Measurements from ENCODE around the gene TTLL5.

The TTLL5 gene

DNA sequence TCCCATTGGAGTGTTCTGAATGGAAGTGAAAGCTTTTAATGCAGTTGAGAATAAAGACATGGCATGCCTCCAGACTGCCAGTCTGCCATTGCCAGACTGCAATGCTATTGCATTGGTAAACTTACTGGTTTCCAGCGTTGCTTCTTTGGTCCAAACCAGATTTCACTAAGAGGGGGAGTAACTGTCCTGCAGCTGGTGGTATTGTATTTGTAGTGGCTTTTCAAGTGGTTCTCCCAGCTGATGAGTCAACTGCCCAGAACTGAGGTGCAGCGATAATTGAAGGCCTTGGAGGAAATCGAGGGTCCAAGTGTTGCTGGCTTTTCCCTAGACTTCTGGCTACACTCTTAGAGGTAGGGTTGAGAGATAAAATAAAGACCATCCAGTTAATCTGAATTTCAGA lies 32.2 kb upstream of the TTLL5 start:
- Histone ChIP-seq H4K20me1 (ENCODE audit: insufficient read depth) (no peaks in the 10 kb centered on the region), H3K9ac (no peak overlapping the region), H3K36me3 (ENCODE audit: insufficient read depth) (no peaks in the 10 kb centered on the region), H3K4me3 (IDR thresholded peaks at IDR 0.05; ENCODE audit: insufficient read depth, low read depth, low read length) (no peak overlapping the region), H3K4me1 (ENCODE audit: low read depth, poor library complexity, severe bottlenecking) (no peaks in the 10 kb centered on the region), H3K79me2 (ENCODE audit: insufficient read depth, low read depth) (no peaks in the 10 kb centered on the region), H3K27me3 (ENCODE audit: insufficient read depth, low read depth) (no peaks in the 10 kb centered on the region), H3K4me2 (no peak overlapping the region), H2AFZ (ENCODE audit: low read depth) (no peak overlapping the region), H3K27ac (no peak overlapping the region)
- TF ChIP-seq, protein P1, sequence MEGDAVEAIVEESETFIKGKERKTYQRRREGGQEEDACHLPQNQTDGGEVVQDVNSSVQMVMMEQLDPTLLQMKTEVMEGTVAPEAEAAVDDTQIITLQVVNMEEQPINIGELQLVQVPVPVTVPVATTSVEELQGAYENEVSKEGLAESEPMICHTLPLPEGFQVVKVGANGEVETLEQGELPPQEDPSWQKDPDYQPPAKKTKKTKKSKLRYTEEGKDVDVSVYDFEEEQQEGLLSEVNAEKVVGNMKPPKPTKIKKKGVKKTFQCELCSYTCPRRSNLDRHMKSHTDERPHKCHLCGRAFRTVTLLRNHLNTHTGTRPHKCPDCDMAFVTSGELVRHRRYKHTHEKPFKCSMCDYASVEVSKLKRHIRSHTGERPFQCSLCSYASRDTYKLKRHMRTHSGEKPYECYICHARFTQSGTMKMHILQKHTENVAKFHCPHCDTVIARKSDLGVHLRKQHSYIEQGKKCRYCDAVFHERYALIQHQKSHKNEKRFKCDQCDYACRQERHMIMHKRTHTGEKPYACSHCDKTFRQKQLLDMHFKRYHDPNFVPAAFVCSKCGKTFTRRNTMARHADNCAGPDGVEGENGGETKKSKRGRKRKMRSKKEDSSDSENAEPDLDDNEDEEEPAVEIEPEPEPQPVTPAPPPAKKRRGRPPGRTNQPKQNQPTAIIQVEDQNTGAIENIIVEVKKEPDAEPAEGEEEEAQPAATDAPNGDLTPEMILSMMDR (conservative IDR thresholded peaks at IDR 0.05; ENCODE audit: low read depth, low read length): no peak

GRCh38 chr14:75630695-75631452 lies 30.2 kb upstream of the TTLL5 start:
- H2AFZ ChIP-seq (ENCODE audit: low read depth): no peak overlapping the region
- no peaks in the 10 kb centered on the region for H3K27me3 ChIP-seq (ENCODE audit: insufficient read depth, low read depth)
- H3K4me1 ChIP-seq (ENCODE audit: low read depth, poor library complexity, severe bottlenecking): no peaks in the 10 kb centered on the region
- no peak overlapping the region for H3K9ac ChIP-seq
- H4K20me1 ChIP-seq (ENCODE audit: insufficient read depth): no peaks in the 10 kb centered on the region
- H3K36me3 ChIP-seq (ENCODE audit: insufficient read depth): no peaks in the 10 kb centered on the region
- TF ChIP-seq, protein P1 (conservative IDR thresholded peaks at IDR 0.05; ENCODE audit: low read depth, low read length): no peak
- no peak overlapping the region for H3K27ac ChIP-seq
- H3K79me2 ChIP-seq (ENCODE audit: insufficient read depth, low read depth): no peaks in the 10 kb centered on the region
- H3K4me3 ChIP-seq (IDR thresholded peaks at IDR 0.05; ENCODE audit: insufficient read depth, low read depth, low read length): no peak overlapping the region
- H3K4me2 ChIP-seq: no peak overlapping the region

DNA sequence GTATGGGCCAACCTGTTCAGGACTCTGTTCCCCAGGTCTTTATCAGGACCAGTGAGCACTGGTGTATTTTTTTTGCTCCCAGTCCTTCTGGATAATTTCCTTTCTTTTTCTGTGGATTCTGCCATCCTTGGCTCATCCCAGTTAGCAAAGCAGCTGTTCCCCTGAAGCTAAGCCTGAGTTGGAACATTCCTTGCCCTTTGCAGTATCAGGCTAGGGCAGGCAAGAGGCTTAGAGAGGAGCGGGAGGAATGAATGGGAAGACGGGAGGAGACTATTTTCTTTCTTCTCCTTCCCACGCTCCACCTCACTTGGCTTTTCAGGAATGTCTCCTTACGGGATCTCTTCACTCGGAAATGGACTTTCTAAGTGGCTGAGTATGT lies 29.6 kb upstream of the TTLL5 start:
- Histone ChIP-seq H3K36me3 (ENCODE audit: insufficient read depth) (no peaks in the 10 kb centered on the region), H3K9ac (no peak overlapping the region), H3K4me3 (IDR thresholded peaks at IDR 0.05; ENCODE audit: insufficient read depth, low read depth, low read length) (no peak overlapping the region), H4K20me1 (ENCODE audit: insufficient read depth) (no peaks in the 10 kb centered on the region), H3K27ac (no peak overlapping the region), H3K79me2 (ENCODE audit: insufficient read depth, low read depth) (no peaks in the 10 kb centered on the region), H3K4me2 (no peak overlapping the region), H2AFZ (ENCODE audit: low read depth) (no peak overlapping the region), H3K27me3 (ENCODE audit: insufficient read depth, low read depth) (no peaks in the 10 kb centered on the region), H3K4me1 (ENCODE audit: low read depth, poor library complexity, severe bottlenecking) (no peaks in the 10 kb centered on the region)
- TF ChIP-seq, protein P1 (conservative IDR thresholded peaks at IDR 0.05; ENCODE audit: low read depth, low read length): no peak

- no peak overlapping the region for H3K4me2 ChIP-seq
Measured at GRCh38 chr14:75634848-75635247, 26.2 kb upstream of the TTLL5 start.

More at GRCh38 chr14:75634848-75635247, 26.2 kb upstream of the TTLL5 start:
- Histone ChIP-seq H3K36me3 (ENCODE audit: insufficient read depth) (no peaks in the 10 kb centered on the region), H3K27me3 (ENCODE audit: insufficient read depth, low read depth) (no peaks in the 10 kb centered on the region), H3K4me1 (ENCODE audit: low read depth, poor library complexity, severe bottlenecking) (no peaks in the 10 kb centered on the region), H2AFZ (ENCODE audit: low read depth) (no peak overlapping the region), H3K9ac (no peak overlapping the region), H3K27ac (no peak overlapping the region), H4K20me1 (ENCODE audit: insufficient read depth) (no peaks in the 10 kb centered on the region), H3K4me3 (IDR thresholded peaks at IDR 0.05; ENCODE audit: insufficient read depth, low read depth, low read length) (no peak overlapping the region), H3K79me2 (ENCODE audit: insufficient read depth, low read depth) (no peaks in the 10 kb centered on the region)
- TF ChIP-seq, protein P1 (conservative IDR thresholded peaks at IDR 0.05; ENCODE audit: low read depth, low read length): no peak

All from KMS-11 (cell line).